ELR (cell line): ENCODE measurements around the gene ALOX15.
A peak's percentile ranks its signal among the peaks of the same experiment; 100 is the strongest.
"Not testable (repeated sequence)": the region's sequence is repeated elsewhere in the genome, so short reads cannot be mapped to it uniquely, and the experiment has no call there.

Experiments
- DNase-seq: peaks from one replicate; pipeline ENCODE4 v3.0.0-alpha.2; 2015; ENCODE audit warnings: low read depth

Gene ALOX15

DNA sequence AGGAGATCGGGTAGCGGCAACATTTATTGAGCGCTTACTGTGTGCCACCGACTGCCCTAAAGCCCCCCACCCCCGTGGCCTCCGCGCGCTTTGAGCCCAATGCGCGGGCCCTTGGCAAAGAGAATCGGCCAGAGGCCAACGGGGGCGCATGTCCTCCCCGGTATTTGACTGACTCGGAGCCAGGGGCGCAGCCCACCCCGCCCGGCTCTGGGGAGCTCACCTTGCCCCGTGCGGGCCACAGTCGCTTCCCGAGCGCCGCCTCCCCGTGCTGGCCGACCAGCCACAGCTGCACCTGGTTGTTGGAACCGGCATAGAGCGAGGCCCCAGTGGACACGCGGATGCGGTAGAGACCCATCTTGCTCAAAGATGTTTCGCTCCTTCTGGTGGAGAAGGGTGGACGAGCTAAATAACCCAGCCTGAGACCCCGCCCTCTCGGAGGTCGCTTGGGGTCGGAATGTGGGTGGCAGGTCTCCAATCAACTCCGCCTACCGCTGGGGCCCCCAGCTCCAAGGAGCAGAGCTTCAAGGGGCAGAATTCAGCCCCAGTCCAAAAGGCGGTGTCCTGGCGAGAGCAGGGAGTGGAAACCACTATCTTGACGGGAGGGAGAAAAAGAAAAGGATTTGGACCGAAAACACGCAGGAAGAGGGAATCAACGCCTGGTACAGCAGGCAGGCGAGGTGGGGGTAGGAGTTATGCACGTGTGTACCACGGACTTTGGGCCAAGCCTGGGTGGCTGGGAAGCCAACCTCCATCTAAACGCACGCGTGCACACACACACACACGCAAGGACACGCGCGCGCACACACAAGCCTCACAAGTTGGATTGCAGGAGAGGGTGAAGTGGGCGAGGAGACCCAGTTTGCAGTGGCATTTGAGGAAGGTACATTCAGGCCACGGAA lies at the start of gene ALOX15:
TSS of gene ALOX15 (minus strand) at position 382 of the 899 bp plus-strand sequence. CDS start at position 355, 27 bp downstream.
- DNase-seq = no peak

DNA sequence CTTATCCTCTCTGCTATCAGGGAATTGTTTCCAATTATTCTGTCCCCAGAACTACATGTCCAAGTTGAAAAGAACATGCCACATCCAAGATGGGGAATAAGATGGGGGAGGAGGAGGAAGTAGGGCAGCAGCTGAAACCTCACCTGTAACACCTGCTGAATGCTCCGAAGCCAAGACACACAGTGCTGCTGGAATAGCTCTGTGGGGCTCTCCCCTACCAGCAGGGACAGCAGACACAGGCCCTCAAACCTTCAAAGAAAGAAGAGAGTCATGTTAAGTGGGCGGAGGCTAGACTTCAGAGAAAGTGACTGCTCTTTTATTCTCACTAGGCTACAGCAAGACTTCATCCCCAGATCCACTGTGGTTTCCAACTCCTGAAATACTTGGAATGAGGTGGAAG lies 49.3 kb upstream of the ALOX15 start:
- no peak for DNase-seq

DNA sequence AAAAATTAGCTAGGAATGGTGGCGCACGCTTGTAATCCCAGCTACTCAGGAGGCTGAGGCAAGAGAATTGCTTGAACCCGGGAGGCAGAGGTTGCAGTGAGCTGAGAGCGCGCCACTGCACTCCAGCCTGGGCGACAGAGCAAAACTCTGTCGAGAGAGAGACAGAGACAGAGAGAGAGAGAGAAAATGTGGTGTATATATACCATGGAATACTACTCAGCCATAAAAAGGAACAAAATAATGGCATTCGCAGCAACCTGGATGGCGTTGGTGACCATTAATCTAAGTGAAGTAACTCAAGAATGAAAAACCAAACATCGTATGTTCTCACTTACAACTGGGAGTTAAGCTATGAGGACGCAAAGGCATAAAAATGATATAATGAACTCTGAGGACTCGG lies 48.4 kb upstream of the ALOX15 start:
- DNase-seq = not testable (repeated sequence)

DNA sequence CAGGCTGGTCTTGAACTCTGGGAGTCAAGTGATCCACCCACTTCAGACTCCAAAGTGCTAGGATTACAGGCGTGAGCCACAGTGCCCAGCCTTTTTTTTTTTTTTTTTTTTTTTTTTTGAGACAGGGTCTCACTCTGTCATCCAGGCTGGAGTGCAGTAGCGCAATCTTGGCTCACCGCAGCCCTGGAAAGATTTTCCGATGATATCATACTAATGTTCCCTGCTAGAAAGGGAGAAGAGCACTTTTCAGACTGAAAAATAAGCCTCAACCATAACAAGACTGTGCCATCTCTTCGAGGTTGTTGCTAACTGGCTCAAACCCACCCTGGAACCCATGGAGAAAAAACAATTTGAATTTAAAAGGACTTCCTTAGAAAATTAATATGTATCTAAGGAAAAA lies 42.3 kb upstream of the ALOX15 start:
- not testable (repeated sequence) for DNase-seq

DNA sequence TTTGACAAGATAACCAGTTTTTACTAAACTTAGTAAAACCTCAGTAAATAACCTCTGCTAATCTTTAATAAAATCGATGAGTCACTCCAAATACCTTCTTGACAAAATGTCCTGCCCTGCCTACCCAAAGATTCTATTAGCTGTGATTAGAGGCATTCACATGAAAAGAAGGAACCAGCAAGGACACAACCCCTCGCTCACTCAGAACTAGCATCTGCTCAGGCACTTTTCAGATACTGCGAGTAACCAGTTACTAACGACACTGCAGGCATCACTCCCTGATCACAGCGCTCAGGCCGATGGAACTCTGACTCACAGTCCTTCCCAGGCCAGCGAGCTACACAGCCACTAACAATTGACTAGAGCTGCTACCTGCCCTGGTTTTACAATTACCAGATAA lies 38.2 kb upstream of the ALOX15 start:
- peak; percentile 85 for DNase-seq

GRCh38 chr17:4678448-4679026 lies 37.1 kb upstream of the ALOX15 start:
- DNase-seq = peak; percentile 99

DNA sequence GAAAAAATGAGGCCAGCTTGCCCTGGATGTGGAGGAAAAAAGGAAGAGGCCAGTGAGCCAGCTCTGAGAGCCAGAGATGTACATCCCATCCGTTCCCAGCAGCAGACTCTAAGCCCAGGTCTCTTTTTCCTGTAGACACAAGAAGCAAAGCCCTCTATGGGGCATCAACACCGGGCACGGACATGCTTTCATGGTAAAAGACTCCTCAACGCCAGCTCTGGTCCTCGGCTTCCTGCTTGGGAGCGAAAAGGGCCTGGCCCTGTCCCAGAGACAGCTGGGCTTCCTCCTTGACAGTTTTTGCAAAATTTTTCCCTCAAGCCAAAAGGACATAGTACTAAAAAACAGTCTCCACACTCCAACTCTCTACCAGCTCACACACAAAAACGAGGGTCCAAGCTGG lies 35.3 kb upstream of the ALOX15 start:
- DNase-seq = no peak

GRCh38 chr17:4675791-4676190 lies 34.3 kb upstream of the ALOX15 start:
- DNase-seq = no peak

GRCh38 chr17:4674685-4674998 lies 33.2 kb upstream of the ALOX15 start:
- no peak for DNase-seq

- DNase-seq = no peak
Measured at GRCh38 chr17:4673986-4674684, 32.7 kb upstream of the ALOX15 start.

- DNase-seq = no peak
Measured at GRCh38 chr17:4673169-4673568, 31.7 kb upstream of the ALOX15 start.

DNA sequence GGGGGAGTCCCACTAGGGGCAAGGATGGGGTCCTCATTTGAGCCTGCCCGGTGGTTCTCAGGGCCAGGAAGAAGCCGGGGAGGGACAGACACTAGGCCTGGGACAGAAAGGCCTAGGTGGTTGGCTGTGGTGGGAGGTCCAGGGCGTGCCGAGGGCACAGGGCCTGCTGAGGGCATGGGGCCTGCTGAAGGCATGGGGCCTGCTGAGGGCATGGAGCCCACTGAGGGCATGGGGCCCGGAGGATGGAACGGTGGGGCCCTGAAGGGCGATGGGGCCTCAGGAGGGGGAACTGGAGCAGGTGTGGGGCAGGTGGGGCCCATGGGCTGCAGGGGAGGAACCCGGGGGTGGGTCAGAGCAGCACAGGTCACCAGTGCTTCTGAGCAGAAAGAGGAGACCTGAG lies 31.3 kb upstream of the ALOX15 start:
- DNase-seq = no peak

DNA sequence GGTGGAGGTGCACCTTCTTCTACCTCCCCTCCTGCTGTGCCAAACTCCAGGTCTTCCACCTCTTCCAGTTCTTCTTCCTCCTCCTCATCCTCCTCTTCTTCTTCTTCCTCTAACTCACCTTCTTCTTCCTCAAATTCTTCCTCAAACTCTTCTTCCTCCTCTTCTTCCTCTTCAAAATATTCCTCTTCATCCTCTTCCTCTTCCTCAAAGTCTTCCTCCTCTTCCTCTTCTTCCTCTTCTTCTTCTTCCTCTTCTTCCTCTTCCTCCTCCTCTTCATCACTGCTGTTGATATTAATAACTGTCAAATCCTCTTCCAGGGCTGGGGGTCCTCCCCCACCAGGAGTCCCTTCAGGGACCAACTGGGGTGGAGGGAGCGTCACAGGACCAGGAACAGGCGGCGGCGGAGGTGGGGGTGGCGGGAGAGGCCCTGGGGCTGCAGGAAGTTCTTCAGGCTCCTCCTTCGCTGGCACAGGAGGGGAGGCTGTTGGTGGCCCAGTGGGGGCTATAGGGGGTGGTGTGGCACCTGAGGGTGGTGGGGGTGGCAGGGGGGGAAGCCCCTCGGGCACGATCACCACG lies 30.7 kb upstream of the ALOX15 start:
- no peak for DNase-seq

DNA sequence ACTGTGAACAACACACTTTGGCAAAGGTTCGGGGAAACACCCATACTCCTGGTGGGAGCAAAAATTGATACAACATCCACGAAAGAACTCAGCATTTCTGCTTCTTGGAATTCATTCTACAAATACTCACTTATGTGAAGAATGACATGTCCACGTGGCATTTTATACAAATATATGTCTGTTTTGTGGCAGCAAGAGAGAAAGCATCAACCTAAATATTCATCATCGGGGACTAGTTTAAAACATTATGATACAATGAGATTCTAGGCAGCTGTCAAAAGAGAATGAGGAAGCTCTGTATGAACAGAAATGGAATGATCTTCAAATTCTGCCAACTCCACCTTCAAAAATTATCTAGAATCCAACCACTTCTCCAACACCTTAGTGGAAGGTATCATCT lies 25.7 kb upstream of the ALOX15 start:
- no peak for DNase-seq

- no peak for DNase-seq
Measured at GRCh38 chr17:4666296-4666695, 24.8 kb upstream of the ALOX15 start.

GRCh38 chr17:4665027-4665426 lies 23.5 kb upstream of the ALOX15 start:
- no peak for DNase-seq

- DNase-seq = no peak
Measured at GRCh38 chr17:4664230-4664629, 22.8 kb upstream of the ALOX15 start.

GRCh38 chr17:4663711-4664110 lies 22.2 kb upstream of the ALOX15 start:
- no peak for DNase-seq

- peak; percentile 57 for DNase-seq
Measured at GRCh38 chr17:4658478-4659305, 17.2 kb upstream of the ALOX15 start.

GRCh38 chr17:4657678-4658077 lies 16.2 kb upstream of the ALOX15 start:
- DNase-seq = no peak

DNA sequence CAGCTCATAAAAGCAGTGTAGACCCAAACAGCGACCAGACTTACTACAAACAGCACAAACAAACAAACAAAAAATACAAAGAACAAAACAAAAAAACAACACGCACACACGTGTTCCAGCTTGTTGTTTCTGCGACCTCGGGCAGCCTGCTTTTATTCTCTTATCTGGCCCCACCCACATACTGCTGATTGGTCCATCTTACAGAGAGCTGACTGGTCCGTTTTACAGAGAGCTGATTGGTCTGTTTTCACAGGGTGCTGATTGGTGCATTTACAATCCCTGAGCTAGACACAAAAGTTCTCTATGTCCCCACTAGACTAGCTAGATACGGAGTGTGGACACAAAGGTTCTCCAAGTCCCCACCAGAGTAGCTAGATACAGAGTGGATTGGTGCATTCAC lies 14.5 kb upstream of the ALOX15 start:
- not testable (repeated sequence) for DNase-seq

DNA sequence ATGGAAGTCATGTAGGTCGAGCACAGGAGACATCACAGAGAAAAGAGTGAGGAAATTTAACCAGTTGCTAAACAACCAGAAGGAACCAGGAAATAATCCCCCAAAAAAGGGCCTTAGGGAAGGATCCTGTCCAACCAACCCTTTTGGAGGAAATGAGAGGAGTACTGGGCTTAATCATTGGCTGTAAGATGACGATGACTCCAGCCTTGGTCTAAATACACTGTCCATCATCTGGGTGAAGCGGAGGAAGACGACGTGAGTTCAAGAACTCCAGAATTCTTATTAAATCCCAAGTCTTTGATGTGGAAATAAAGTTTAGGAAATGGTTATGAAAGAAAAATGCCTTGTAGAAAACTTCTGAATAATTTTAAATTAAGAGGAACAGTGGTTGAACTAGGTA lies 11.5 kb upstream of the ALOX15 start:
- no peak for DNase-seq
